ENCODE measurements around the gene LINC00237.

GRCh38 chr20:21104466-21104761 lies 1.7 kb downstream of the LINC00237 start:
- no peak for TF ChIP-seq CTCF (IDR thresholded peaks at IDR 0.05)
- no peak for TF ChIP-seq POLR2A (IDR thresholded peaks at IDR 0.05)
- TF ChIP-seq POLR2AphosphoS5 (IDR thresholded peaks at IDR 0.05), result no peak
- TF ChIP-seq EP300 (IDR thresholded peaks at IDR 0.05), result no peak
